IMR-90 (cell line): Measurements from ENCODE around the gene TRIM28. TPM values are rescaled to one million over a fixed set of nuclear protein-coding genes. Genes with fewer than 3 reads are reported as not detected.

ENCODE experiments used
- ATAC-seq: fragments of 200-7000 bp; cut with Tn5 transposase; 2 replicates; pipeline ENCODE4 v1.9.1; 2020; ENCODE audit warnings: low read depth, mild to moderate bottlenecking, moderate library complexity
- BruUV-seq: library from RNA; stranded (reverse); fragments of 400-500 nt; replicated peaks from 2 replicates; lab custom pipeline; 2021; lab: Mats Ljungman, UMichigan
- CTCF ChIA-PET: fragments of 300-600 bp; formaldehyde crosslinking; extraction: SDS; loops from one replicate; lab custom pipeline; 2021; ENCODE audit warnings: antibody characterized with exemption; lab: Yijun Ruan, JAX
- POLR2A ChIA-PET: fragments of 300-600 bp; sonication (Branson Sonifier 250); formaldehyde crosslinking; loops from one replicate; lab custom pipeline; 2022; ENCODE audit warnings: antibody characterized with exemption; ENCODE audit not compliant: unreplicated experiment; lab: Charles Lee
- DNase-seq: peaks from one replicate; pipeline ENCODE4 v3.0.0; 2013
- H2AFZ ChIP-seq: replicated peaks from 2 replicates; pipeline ENCODE3; 2013; ENCODE audit warnings: low read length, mild to moderate bottlenecking; ENCODE audit not compliant: poor library complexity
- H2AK5ac ChIP-seq: 2 replicates; pipeline ENCODE4 v1.6.1; 2013; ENCODE audit warnings: low read depth, low read length, inconsistent platforms
- H2AK9ac ChIP-seq: replicated peaks from 2 replicates; pipeline ENCODE3; 2013; ENCODE audit warnings: mild to moderate bottlenecking, low read depth, low read length, moderate library complexity; ENCODE audit not compliant: poor library complexity
- H2BK120ac ChIP-seq: 2 replicates; pipeline ENCODE4 v1.6.1; 2013; ENCODE audit warnings: low read depth, low read length, inconsistent platforms
- H2BK15ac ChIP-seq: 3 replicates; pipeline ENCODE4 v1.6.1; 2013; ENCODE audit warnings: low read depth, low read length, inconsistent platforms
- H2BK20ac ChIP-seq: 2 replicates; pipeline ENCODE4 v1.6.1; 2013; ENCODE audit warnings: low read depth, mild to moderate bottlenecking, inconsistent platforms, low read length, moderate library complexity
- H2BK5ac ChIP-seq: 2 replicates; pipeline ENCODE4 v1.6.1; 2013; ENCODE audit warnings: mild to moderate bottlenecking, low read depth, low read length, inconsistent platforms; ENCODE audit not compliant: poor library complexity, severe bottlenecking
- H3K14ac ChIP-seq: replicated peaks from 2 replicates; pipeline ENCODE4 v1.6.1; 2013; ENCODE audit warnings: low read depth, low read length, inconsistent platforms
- H3K18ac ChIP-seq: 2 replicates; pipeline ENCODE4 v1.6.1; 2013; ENCODE audit warnings: low read depth, low read length, control low read depth
- H3K23ac ChIP-seq: 2 replicates; pipeline ENCODE4 v1.6.1; 2013; ENCODE audit warnings: low read depth, low read length, inconsistent platforms
- H3K27ac ChIP-seq: 2 replicates; pipeline ENCODE4 v1.5.1; 2013; ENCODE audit warnings: mild to moderate bottlenecking, control low read depth, low read length; ENCODE audit not compliant: insufficient read depth
- H3K27me3 ChIP-seq: 2 replicates; pipeline ENCODE4 v1.6.1; 2013; ENCODE audit warnings: low read length; ENCODE audit not compliant: control insufficient read depth, insufficient read depth
- H3K36me3 ChIP-seq: 2 replicates; pipeline ENCODE4 v1.6.1; 2013; ENCODE audit warnings: low read length, mixed read lengths; ENCODE audit not compliant: control insufficient read depth, insufficient read depth
- H3K4ac ChIP-seq: 2 replicates; pipeline ENCODE4 v1.6.1; 2013; ENCODE audit warnings: low read depth, low read length, inconsistent platforms
- H3K4me1 ChIP-seq: 2 replicates; pipeline ENCODE4 v1.6.1; 2013; ENCODE audit warnings: low read length, mixed read lengths; ENCODE audit not compliant: control insufficient read depth, insufficient read depth
- H3K4me2 ChIP-seq: 2 replicates; pipeline ENCODE4 v1.6.1; 2013; ENCODE audit warnings: low read depth, mild to moderate bottlenecking, control low read depth, low read length, moderate library complexity
- H3K4me3 ChIP-seq: 2 replicates; pipeline ENCODE4 v1.5.1; 2013; ENCODE audit warnings: low read depth, mild to moderate bottlenecking, control low read depth, low read length, moderate library complexity; ENCODE audit not compliant: insufficient read depth
- H3K56ac ChIP-seq: 2 replicates; pipeline ENCODE4 v1.6.1; 2013; ENCODE audit warnings: low read length, inconsistent platforms; ENCODE audit not compliant: insufficient read depth; ENCODE audit errors: extremely low read depth
- H3K79me1 ChIP-seq, 2 experiments: 2 replicates each; pipeline ENCODE4 v1.6.1; 2013; ENCODE audit warnings: low read length in 2 of 2, inconsistent platforms in 1 of 2, low read depth in 1 of 2
- H3K9ac ChIP-seq: 2 replicates; pipeline ENCODE4 v1.6.1; 2013; ENCODE audit warnings: low read depth, low read length, control low read depth
- H3K9me1 ChIP-seq: 2 replicates; pipeline ENCODE4 v1.6.1; 2013; ENCODE audit warnings: low read length, inconsistent platforms; ENCODE audit not compliant: insufficient read depth
- H3K9me3 ChIP-seq: 2 replicates; pipeline ENCODE4 v1.6.1; 2013; ENCODE audit warnings: low read length; ENCODE audit not compliant: control insufficient read depth, insufficient read depth
- H4K20me1 ChIP-seq: 2 replicates; pipeline ENCODE4 v1.6.1; 2013; ENCODE audit warnings: low read length, inconsistent platforms; ENCODE audit not compliant: insufficient read depth
- H4K5ac ChIP-seq: 2 replicates; pipeline ENCODE4 v1.6.1; 2013; ENCODE audit warnings: mild to moderate bottlenecking, low read depth, low read length, control low read depth
- H4K8ac ChIP-seq, 2 experiments: 2 replicates each; pipeline ENCODE4 v1.6.1; 2013; ENCODE audit warnings: low read depth in 2 of 2, low read length in 2 of 2, control low read depth in 1 of 2, inconsistent platforms in 1 of 2
- H4K91ac ChIP-seq: 2 replicates; pipeline ENCODE4 v1.6.1; 2013; ENCODE audit warnings: low read depth, low read length, inconsistent platforms; ENCODE audit not compliant: insufficient read depth
- BHLHE40 ChIP-seq: fragments of 150-350 bp; IDR thresholded peaks from 2 replicates; pipeline ENCODE4 v1.6.1; 2016; ENCODE audit warnings: mild to moderate bottlenecking, low read depth, low read length
- CEBPB ChIP-seq: IDR thresholded peaks from 2 replicates; pipeline ENCODE4 v1.6.1; 2012; ENCODE audit warnings: low read depth, low read length, improper control_type of control experiment
- CHD1 ChIP-seq: IDR thresholded peaks from 2 replicates; pipeline ENCODE4 v1.6.1; 2012; ENCODE audit warnings: low read depth, low read length, improper control_type of control experiment
- CTCF ChIP-seq: conservative IDR thresholded peaks from 2 replicates; pipeline ENCODE4 v1.5.1; 2012; ENCODE audit warnings: mild to moderate bottlenecking, low read depth, low read length, improper control_type of control experiment
- ELK1 ChIP-seq: fragments of 150-350 bp; IDR thresholded peaks from 2 replicates; pipeline ENCODE4 v1.6.1; 2016; ENCODE audit warnings: low read depth, mild to moderate bottlenecking, low read length, moderate library complexity, borderline replicate concordance
- FOS ChIP-seq: fragments of 150-350 bp; IDR thresholded peaks from 2 replicates; pipeline ENCODE4 v1.6.1; 2016; ENCODE audit warnings: low read depth, low read length
- MAFK ChIP-seq: IDR thresholded peaks from 2 replicates; pipeline ENCODE4 v1.6.1; 2012; ENCODE audit warnings: low read depth, low read length, improper control_type of control experiment
- MXI1 ChIP-seq: IDR thresholded peaks from 2 replicates; pipeline ENCODE4 v1.6.1; 2012; ENCODE audit warnings: low read depth, mild to moderate bottlenecking, low read length, moderate library complexity, borderline replicate concordance
- NFE2L2 ChIP-seq: fragments of 150-350 bp; IDR thresholded peaks from 2 replicates; pipeline ENCODE4 v1.6.1; 2016; ENCODE audit warnings: low read depth, mild to moderate bottlenecking, low read length
- POLR2A ChIP-seq: IDR thresholded peaks from 2 replicates; pipeline ENCODE4 v1.6.1; 2012; ENCODE audit warnings: mild to moderate bottlenecking, low read depth, low read length
- RCOR1 ChIP-seq: IDR thresholded peaks from 2 replicates; pipeline ENCODE4 v1.6.1; 2012; ENCODE audit warnings: mild to moderate bottlenecking, low read length, improper control_type of control experiment; ENCODE audit not compliant: insufficient replicate concordance
- SMC3 ChIP-seq: fragments of 150-350 bp; IDR thresholded peaks from 2 replicates; pipeline ENCODE4 v1.6.1; 2016; ENCODE audit warnings: low read depth, mild to moderate bottlenecking, antibody characterized with exemption, low read length, moderate library complexity
- WGBS, 2 experiments: methylation state at CpG; one replicate each; pipeline versions ENCODE4 v1.1.5 to v1.1.7; 2013; ENCODE audit warnings: missing lambda C conversion rate in 2 of 2; ENCODE audit not compliant: insufficient read length in 1 of 2; ENCODE audit errors: extremely low coverage in 2 of 2; 5-methylcytosine and 5-hydroxymethylcytosine counted together
- dilution Hi-C: fragments of 300-500 bp; cut with HindIII; formaldehyde crosslinking; loops from one replicate; pipeline ENCODE4 v1.14.3; 2018; ENCODE audit warnings: low sequenced_read_pairs; ENCODE audit not compliant: unreplicated experiment
- in situ Hi-C: fragments of 300-500 bp; cut with MboI; formaldehyde crosslinking; loops from 3 replicates; pipeline ENCODE4 v1.14.3; 2019; ENCODE audit warnings: low sequenced_read_pairs, inconsistent platforms, mixed read lengths
- intact Hi-C: fragments of 100-400 bp; cut with micrococcal nuclease; formaldehyde crosslinking; loops from 2 replicates; pipeline ENCODE4 v1.10.0; 2022
- polyA plus RNA-seq, 3 experiments: library from polyadenylated mRNA; depleted of rRNA; stranded (reverse); fragments of >200 nt; gene quantifications; 2 replicates each; pipeline ENCODE4 v1.2.3, GENCODE V29; 2012; ENCODE audit warnings: low replicate concordance in 1 of 3
- total RNA-seq: library from RNA; depleted of rRNA; stranded (reverse); fragments of >200 nt; gene quantifications from 2 replicates; pipeline ENCODE4 v1.2.3, GENCODE V29; 2012

Gene TRIM28
- total and polyA plus RNA-seq, 2 of the 4 experiments (the other 2 are of a cell fraction) = 349 to 465 TPM

- no peak for TF ChIP-seq ELK1
Measured at GRCh38 chr19:58585442-58586132, 41.7 kb downstream of the TRIM28 start (continued).

DNA sequence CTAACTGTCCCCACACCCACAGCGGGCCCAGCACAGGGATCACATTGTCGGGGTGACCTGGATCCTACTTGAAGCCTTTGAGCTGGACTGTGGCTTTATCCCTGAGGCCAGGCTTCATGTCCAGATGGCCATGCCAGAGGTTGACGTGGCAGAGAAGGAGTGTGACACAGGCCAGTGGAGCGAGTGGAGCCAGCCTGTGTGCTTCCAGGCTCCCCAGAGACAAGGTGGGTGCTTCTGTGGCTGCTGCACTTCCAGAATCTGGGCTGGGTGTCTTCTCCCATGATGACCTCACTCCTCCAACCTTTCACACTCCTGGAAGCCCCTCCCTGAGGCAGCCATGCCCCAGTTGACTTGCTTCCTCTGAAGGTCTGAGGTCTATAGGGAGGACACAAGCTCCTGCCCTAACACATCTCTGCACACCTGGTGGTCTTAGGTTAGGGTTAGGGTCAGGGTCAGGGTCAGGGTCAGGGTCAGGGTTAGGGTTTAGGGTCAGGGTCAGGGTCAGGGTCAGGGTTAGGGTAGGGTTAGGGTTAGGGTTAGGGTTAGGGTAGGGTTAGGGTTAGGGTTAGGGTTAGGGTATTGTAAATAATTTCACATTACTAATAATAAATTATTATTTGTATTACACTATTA lies 42.4 kb downstream of the TRIM28 start:
- CTCF ChIA-PET = no interaction called here
- TF ChIP-seq CHD1 = no peak
- TF ChIP-seq FOS = no peak
- TF ChIP-seq RCOR1 = no peak
- TF ChIP-seq NFE2L2 = no peak
- TF ChIP-seq POLR2A = no peak
- no peak for TF ChIP-seq CEBPB
- no peak for TF ChIP-seq BHLHE40
- TF ChIP-seq SMC3 = no peak
- TF ChIP-seq MXI1 = no peak
- no peak for TF ChIP-seq MAFK
- TF ChIP-seq CTCF = no peak

More for the DNA sequence above, 42.4 kb downstream of the TRIM28 start:
- Histone ChIP-seq H2AK5ac (peak overlapping the region; percentile 95), H3K36me3 (peaks cover 13% of the 10 kb centered on the region), H3K27ac (peak overlapping the region; percentile 77), H3K27me3 (no peaks in the 10 kb centered on the region), H2BK120ac (peak overlapping the region; percentile 71), H3K4me2 (peak overlapping the region; percentile 15; the same call in 1 of the 2 replicates), H3K9me1 (peaks cover 26% of the 10 kb centered on the region), H4K91ac (peak overlapping the region; percentile 73), H3K14ac (peak overlapping the region; percentile 47), H4K20me1 (peaks cover 16% of the 10 kb centered on the region), H3K4ac (peak overlapping the region; percentile 71), H3K9ac (no peak overlapping the region), H3K23ac (peak overlapping the region; percentile 67; the same call in 1 of the 2 replicates), H2BK5ac (peak overlapping the region; percentile 88), H3K79me1 (peaks cover 12 to 51% of the 10 kb centered on the region in 2 experiments), H3K18ac (peak overlapping the region; percentile 28), H3K9me3 (no peaks in the 10 kb centered on the region), H3K4me1 (peaks cover 19% of the 10 kb centered on the region), H2BK20ac (peak overlapping the region; percentile 74), H4K5ac (peak overlapping the region; percentile 9; the same call in 1 of the 2 replicates), H4K8ac (peak overlapping the region in 1 of 2 experiments; percentile 23; a peak in 1 of 4 replicates), H3K4me3 (no peak overlapping the region), H2BK15ac (peak overlapping the region; percentile 43; the same call in 2 of the 3 replicates), H2AK9ac (peak overlapping the region; percentile 65), H3K56ac (peak overlapping the region; percentile 19; the same call in 1 of the 2 replicates), H2AFZ (no peak overlapping the region)
- DNase-seq (no peak), ATAC-seq (peak; percentile 60)
- intact Hi-C loops (no loop called here), in situ Hi-C loops (no loop called here), dilution Hi-C loops (no loop called here)
- POLR2A ChIA-PET = no interaction called here
- WGBS, 2 experiments = no CpG with 5 or more reads among the region's 4 CpGs
- BruUV-seq = no TSS peak
